Globus pallidus (tissue), 1 donor: ENCODE results near the gene DSE.

ENCODE experiments used
- DNase-seq: peaks from one replicate; pipeline ENCODE4 v3.0.0-alpha.2; 2015; ENCODE audit warnings: low spot score

The DSE gene

DNA sequence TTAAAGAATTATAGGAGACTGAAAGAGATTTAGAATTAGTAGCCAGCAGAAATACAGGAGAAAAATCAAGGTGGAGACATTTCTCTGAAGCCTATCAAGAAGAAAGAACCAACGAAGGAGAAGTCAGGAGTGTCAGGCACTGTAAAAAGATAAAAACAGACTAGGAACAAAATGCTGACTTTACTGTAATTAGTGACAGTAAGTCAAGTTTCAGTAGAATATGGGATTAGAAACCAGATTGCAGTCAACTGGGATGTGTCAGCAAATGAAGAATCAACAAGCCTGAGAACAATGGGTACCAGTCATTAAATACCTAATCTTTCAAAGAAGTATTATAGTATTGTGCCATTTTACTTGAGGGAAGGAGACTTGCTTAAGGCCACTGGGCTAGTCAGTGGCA lies 112.0 kb downstream of the DSE start:
- DNase-seq = no peak

DNA sequence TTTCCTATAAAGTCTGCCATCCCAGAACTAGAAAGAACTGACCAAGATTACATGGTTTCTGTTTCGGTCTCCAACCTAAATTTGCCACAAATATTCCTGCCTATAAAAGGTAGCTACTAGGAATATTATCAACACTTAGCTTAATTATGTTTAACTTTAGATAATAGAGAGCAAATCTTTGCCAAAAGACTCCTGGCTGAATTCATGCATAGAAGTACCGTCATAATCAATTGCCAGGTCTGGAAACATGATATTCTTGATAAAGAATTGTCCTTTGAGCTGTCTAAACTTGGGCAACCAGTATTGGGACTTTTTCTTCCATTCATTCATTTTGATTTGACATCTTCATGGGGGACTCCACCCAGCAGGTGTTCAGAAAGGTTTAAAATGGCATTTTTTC lies 112.9 kb downstream of the DSE start:
- DNase-seq = no peak

DNA sequence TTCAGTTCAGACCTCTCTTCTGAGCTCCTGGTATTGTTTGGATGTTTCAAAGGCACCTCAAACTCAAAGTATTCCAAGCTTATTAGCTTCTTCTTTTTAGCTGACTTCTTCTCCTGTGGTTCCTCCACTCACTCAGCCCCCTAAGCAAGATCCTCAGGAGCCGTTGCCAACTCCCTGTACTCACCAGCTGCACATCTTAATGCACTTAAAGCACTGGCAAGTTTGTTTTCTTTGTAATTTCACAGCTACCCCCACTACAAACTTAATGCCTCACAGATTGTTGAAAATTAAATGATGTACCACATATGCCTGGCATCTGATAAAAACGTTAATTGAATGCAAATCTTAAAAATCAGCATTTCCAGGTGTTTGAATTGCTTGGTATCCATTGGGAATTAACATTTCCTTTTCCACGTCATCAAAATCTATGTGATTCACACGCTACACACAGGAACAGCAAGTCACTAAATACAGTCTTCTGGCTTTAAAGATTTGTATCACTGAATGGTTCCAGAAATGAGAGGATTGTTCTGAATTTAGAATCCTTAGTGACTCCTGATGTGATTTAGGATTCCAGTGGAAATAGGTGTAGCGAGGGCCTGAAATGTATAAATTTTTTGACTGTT lies 114.9 kb downstream of the DSE start:
- no peak for DNase-seq

DNA sequence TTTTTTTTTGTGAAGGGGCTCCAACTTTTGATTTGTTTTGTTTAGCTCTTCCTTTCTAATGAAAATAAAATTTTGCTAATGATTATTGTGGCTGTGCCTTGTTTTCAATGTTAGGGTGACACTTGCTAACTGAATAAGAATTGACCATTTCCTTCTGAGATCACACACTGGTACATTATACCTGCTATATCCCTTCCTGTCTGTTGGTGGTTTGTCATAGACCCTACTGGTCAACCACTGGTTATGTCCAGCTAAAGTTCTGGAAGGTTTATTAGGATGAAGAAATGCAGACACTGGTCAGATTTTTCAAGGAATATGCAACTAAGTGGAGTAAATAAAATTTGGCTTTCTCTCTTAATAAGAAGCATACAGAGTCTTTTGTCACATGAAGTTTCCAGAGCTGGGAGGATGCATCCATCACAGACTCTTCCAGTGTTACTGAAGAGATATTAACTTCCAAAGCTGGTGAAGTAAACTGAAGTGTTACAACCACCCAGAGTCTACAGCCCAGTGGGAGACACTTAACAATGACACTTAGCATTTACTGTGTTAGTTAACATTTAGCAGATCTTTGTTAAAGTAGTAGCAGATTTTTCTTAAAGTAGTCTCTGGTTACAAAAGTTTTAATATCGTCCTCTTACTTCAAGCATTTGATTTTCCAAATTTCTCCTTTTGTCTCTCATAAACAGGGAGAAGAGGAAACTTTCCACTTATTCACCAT lies 121.0 kb downstream of the DSE start:
- DNase-seq = no peak

DNA sequence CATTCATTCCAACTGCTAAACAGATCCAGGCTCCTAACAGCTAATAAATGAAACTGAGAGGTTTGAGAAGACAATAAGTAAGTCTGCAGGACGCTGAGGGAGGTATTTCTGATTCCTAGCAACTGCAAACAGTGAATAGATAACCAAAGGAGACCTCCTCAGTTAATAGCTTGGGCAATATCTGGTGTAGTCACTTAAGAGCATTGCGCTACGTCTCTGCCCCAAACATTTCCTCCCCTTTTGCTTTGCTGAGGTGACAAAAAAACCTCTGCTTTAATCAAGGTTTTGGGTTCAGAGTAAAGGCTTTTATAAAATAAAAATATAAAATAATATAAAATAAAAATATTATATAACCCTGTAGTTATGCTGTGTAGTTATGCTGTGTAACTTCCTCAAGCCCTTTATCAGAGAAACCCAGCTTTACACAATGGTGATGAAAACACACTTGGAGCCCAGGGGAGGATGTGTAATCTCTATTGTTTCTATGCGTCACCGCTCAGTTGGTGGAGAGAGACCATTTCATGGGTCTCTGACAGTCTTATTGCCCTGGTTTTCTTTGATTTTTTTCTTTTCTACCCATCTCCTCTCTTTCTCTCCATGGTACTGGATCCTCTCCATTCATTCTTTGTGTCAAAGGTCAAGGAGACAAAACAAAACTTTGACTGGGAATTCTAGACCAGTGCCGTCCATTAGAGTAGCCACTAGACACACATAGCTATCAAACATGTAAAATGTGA lies 121.8 kb downstream of the DSE start:
- no peak for DNase-seq
